ENCODE measurements around the gene GABRG3. TPM values are rescaled to one million over a fixed set of nuclear protein-coding genes. Genes with fewer than 3 reads are reported as not detected.
"Not testable (repeated sequence)": the region's sequence is repeated elsewhere in the genome, so short reads cannot be mapped to it uniquely, and the experiment has no call there.

The GABRG3 gene
- total RNA-seq, 1 experiment from 2014 or later, result 3.4 TPM

GRCh38 chr15:26981492-26981891 is 10.5 kb downstream of the GABRG3 start:
- in situ Hi-C loops (cut with HindIII; ENCODE audit: low sequenced_read_pairs), result no loop called here

DNA sequence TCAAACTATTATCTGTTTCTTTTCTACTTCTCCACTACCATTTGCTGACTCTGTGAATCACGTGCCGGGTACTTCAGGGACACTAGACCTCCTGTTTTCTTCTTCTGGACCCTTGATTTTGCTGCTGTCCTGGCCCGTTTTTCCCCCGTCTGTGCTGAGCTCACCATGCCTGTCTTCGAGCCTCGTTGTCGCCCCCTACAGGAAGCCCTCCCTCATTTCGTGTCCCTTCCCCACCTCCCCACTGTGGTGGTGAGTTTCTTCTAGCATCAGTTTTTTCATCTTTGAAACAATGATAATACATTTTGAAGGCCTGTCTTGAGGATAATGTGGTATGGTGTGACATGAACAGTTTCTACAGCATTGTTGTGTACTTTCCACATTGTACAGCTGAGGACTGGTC is 12.8 kb downstream of the GABRG3 start:
- DNase-seq (ENCODE audit: low spot score), result no peak
- in situ Hi-C loops (cut with HindIII; ENCODE audit: low sequenced_read_pairs), result no loop called here

More at GRCh38 chr15:26981492-26981891, 10.5 kb downstream of the GABRG3 start:
- no peak for DNase-seq (ENCODE audit: low spot score)

DNA sequence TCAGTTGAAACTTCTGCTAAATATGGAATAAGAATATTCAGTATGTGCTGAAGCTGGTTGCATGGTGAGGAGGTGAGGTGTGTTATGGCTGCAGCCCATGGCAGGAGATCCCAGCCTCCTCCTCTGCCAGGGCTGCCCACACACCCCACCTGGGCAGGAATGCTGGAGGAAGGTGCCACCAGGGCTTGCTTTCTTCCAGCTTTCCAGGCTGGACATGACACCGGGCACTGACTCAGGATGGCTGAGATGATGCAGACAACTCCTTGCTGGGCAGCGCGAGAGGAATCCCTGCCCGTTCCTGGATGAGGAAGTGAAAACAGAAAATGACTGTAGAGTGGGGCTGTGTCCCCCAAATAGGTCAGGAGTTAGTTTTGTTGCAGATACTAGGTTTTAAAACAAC is 14.1 kb downstream of the GABRG3 start:
- no peak for DNase-seq (ENCODE audit: low spot score)
- in situ Hi-C loops (cut with HindIII; ENCODE audit: low sequenced_read_pairs), result no loop called here

- DNase-seq (ENCODE audit: low spot score), result no peak
- in situ Hi-C loops (cut with HindIII; ENCODE audit: low sequenced_read_pairs), result no loop called here
Observed at GRCh38 chr15:26996250-26996649, 25.3 kb downstream of the GABRG3 start.

DNA sequence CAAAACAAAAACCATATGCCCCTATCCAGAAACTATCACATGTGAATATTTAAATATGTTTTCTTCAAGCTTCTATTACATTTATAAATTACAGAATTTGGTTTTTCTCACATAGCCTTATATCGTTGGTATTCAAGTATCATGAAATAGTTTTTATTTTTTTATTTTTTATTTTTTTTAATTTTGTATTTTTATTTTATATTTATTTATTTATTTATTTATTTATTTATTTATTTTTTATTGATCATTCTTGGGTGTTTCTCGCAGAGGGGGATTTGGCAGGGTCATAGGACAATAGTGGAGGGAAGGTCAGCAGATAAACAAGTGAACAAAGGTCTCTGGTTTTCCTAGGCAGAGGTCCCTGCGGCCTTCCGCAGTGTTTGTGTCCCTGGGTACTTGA is 32.0 kb downstream of the GABRG3 start:
- DNase-seq (ENCODE audit: low spot score); in situ Hi-C loops (cut with HindIII; ENCODE audit: low sequenced_read_pairs): not testable (repeated sequence)

- in situ Hi-C loops (cut with HindIII; ENCODE audit: low sequenced_read_pairs); DNase-seq (ENCODE audit: low spot score): not testable (repeated sequence)
Observed at GRCh38 chr15:27004226-27004625, 33.2 kb downstream of the GABRG3 start.

GRCh38 chr15:27017168-27017809 is 46.3 kb downstream of the GABRG3 start:
- in situ Hi-C loops (cut with HindIII; ENCODE audit: low sequenced_read_pairs), result no loop called here
- peak; percentile 43 for DNase-seq (ENCODE audit: low spot score)

GRCh38 chr15:27019687-27020086 is 48.7 kb downstream of the GABRG3 start:
- in situ Hi-C loops (cut with HindIII; ENCODE audit: low sequenced_read_pairs), result no loop called here
- no peak for DNase-seq (ENCODE audit: low spot score)

- DNase-seq (ENCODE audit: low spot score), result no peak
- in situ Hi-C loops (cut with HindIII; ENCODE audit: low sequenced_read_pairs), result no loop called here
Observed at GRCh38 chr15:27025481-27025966, 54.5 kb downstream of the GABRG3 start.

- in situ Hi-C loops (cut with HindIII; ENCODE audit: low sequenced_read_pairs), result no loop called here
- DNase-seq (ENCODE audit: low spot score), result no peak
Observed at GRCh38 chr15:27027229-27027628, 56.2 kb downstream of the GABRG3 start.

- peak; percentile 3 for DNase-seq (ENCODE audit: low spot score)
- in situ Hi-C loops (cut with HindIII; ENCODE audit: low sequenced_read_pairs), result no loop called here
Observed at GRCh38 chr15:27028858-27029477, 58.0 kb downstream of the GABRG3 start.

DNA sequence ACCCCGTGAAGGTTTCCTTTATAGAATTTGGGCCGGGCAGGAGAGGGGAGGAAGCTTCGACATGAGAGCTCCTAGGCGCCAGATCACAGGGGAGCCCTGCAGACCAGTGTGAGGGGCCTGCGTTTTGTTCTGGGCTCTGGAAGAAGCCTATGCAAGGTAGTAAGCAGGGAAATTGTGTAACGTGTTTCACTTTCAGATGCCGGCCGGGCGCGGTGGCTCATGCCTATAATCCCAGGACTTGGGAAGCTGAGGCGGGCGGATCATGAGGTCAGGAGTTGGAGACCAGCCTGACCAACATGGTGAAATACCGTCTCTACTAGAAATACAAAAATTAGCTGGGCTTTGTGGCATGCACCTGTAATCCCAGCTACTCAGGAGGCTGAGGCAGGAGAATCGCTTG is 65.2 kb downstream of the GABRG3 start:
- in situ Hi-C loops (cut with HindIII; ENCODE audit: low sequenced_read_pairs), result no loop called here

GRCh38 chr15:27037501-27037900 is 66.5 kb downstream of the GABRG3 start:
- no peak for DNase-seq (ENCODE audit: low spot score)
- in situ Hi-C loops (cut with HindIII; ENCODE audit: low sequenced_read_pairs), result no loop called here

More for the DNA sequence above, 65.2 kb downstream of the GABRG3 start:
- DNase-seq (ENCODE audit: low spot score), result no peak

GRCh38 chr15:27039152-27039551 is 68.2 kb downstream of the GABRG3 start:
- in situ Hi-C loops (cut with HindIII; ENCODE audit: low sequenced_read_pairs), result no loop called here
- DNase-seq (ENCODE audit: low spot score), result no peak

- DNase-seq (ENCODE audit: low spot score), result no peak
- in situ Hi-C loops (cut with HindIII; ENCODE audit: low sequenced_read_pairs), result no loop called here
Observed at GRCh38 chr15:27042230-27042629, 71.2 kb downstream of the GABRG3 start.

- in situ Hi-C loops (cut with HindIII; ENCODE audit: low sequenced_read_pairs), result no loop called here
- DNase-seq (ENCODE audit: low spot score), result no peak
Observed at GRCh38 chr15:27042646-27043045, 71.7 kb downstream of the GABRG3 start.

DNA sequence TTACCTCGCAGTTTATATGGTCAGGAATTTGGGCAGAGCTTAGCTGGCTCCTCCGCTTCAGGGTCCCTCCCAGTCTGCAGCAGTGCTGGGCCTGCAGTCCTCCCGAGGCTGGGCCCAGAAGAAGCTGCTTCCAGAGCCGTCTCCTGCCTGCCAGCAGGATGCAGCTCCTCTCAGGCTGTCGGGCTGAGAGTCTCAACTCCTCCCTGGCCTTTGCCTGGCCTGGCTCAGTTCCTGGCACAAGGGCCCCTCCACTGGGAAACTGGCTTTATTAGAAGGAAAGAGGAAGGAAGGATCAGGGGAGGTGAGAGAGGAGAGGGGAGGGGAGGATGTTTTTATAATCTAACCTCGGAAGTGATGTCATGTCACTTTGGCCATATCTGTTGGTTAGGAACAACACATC is 72.8 kb downstream of the GABRG3 start:
- no peak for DNase-seq (ENCODE audit: low spot score)

DNA sequence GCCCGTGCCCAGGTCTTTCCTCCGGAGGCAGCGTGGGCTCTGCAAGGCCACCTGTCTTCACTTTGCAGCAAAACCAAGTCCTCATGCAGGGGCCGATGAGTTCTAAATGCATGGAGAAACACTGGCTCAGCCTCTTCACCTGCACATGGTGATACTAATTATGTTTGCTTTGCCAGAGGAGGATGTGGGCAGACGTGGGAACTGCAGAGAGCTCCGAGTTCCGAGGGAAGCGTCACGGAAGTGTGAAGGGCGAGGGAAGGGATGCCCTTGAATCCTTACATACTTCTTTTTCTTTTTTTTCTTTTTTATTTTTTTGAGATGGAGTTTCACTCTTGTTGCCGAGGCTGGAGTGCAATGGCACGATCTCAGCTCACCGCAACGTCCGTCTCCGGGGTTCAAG is 74.8 kb downstream of the GABRG3 start:
- no peak for DNase-seq (ENCODE audit: low spot score)
- in situ Hi-C loops (cut with HindIII; ENCODE audit: low sequenced_read_pairs), result no loop called here

More for the DNA sequence above, 72.8 kb downstream of the GABRG3 start:
- in situ Hi-C loops (cut with HindIII; ENCODE audit: low sequenced_read_pairs), result no loop called here

- in situ Hi-C loops (cut with HindIII; ENCODE audit: low sequenced_read_pairs), result no loop called here
- DNase-seq (ENCODE audit: low spot score), result no peak
Observed at GRCh38 chr15:27046880-27047279, 75.9 kb downstream of the GABRG3 start.

GRCh38 chr15:27050163-27050562 is 79.2 kb downstream of the GABRG3 start:
- DNase-seq (ENCODE audit: low spot score), result no peak
- in situ Hi-C loops (cut with HindIII; ENCODE audit: low sequenced_read_pairs), result no loop called here

DNA sequence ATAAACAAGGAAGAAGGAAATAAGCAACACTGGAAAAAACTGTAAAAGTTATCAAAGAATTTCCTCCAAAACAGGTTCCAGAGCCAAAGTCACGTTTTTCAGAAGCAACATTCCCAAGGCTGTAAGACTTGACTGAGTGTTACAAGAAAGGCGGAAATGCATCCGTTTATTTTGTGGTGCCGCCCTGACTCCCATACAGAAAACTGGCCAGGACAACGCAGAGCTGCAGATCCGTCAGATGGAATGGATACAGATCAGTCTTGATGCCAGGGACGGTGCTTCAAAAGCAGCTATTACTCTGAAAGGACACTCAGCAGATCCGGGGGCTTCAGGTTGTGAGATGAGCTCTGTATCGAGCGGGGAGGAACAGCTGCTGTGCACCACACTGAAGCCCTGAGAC is 83.4 kb downstream of the GABRG3 start:
- in situ Hi-C loops (cut with HindIII; ENCODE audit: low sequenced_read_pairs), result no loop called here
- no peak for DNase-seq (ENCODE audit: low spot score)
